ENCODE data around the gene LSAMP. TPM values are rescaled to one million over a fixed set of nuclear protein-coding genes. Genes with fewer than 3 reads are reported as not detected.
A peak's percentile ranks its signal among the peaks of the same experiment; 100 is the strongest.

LSAMP gene
- total RNA-seq, 6 donors from 2014 or later, result 7.1 to 28.1 (median 13.4) TPM

DNA sequence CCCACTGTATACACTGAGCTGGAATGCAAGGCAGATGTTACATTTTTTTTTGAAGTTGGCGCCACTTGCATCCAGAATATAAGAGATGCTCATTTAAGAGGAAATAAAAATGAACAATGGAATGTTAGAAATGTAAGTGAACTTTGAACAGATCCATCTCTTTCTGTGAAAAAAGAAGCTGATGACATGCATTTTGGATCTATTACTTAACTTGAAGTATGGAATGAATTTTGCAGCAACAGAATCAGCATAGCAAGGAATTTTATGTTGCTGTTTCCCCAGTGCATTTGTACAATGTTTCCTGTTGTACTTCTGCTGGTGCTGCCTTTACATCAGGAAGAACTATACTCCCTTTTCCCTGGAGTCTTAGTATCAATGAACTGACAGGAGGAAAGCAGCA lies 178.2 kb downstream of the LSAMP start:
- 95 to 96% methylated on average over 1 of the region's 1 CpG for WGBS, 2 donors
- H3K4me1 ChIP-seq, result no peaks in the 10 kb centered on the region
- no peaks in the 10 kb centered on the region for H3K36me3 ChIP-seq

GRCh38 chr3:116265976-116266584 lies 179.2 kb downstream of the LSAMP start:
- DNase-seq (no peak), ATAC-seq (ENCODE audit: low FRiP score in 2 of 2) (no peak)
- Histone ChIP-seq H3K27me3 (no peaks in the 10 kb centered on the region), H3K4me3 (no peak overlapping the region), H3K9me3 (no peaks in the 10 kb centered on the region), H3K36me3 (no peaks in the 10 kb centered on the region), H3K27ac (no peak overlapping the region), H3K4me1 (no peaks in the 10 kb centered on the region)
- no peak for TF ChIP-seq POLR2AphosphoS5 (IDR thresholded peaks at IDR 0.05)
- TF ChIP-seq EP300 (IDR thresholded peaks at IDR 0.05), result no peak
- no peak for TF ChIP-seq CTCF (IDR thresholded peaks at IDR 0.05)
- no peak for TF ChIP-seq POLR2A (IDR thresholded peaks at IDR 0.05)
- 81% methylated on average over 1 of the region's 1 CpG for WGBS, 2 donors

More for the DNA sequence above, 178.2 kb downstream of the LSAMP start:
- Histone ChIP-seq H3K4me3 (no peak overlapping the region), H3K27ac (no peak overlapping the region), H3K9me3 (no peaks in the 10 kb centered on the region), H3K27me3 (no peaks in the 10 kb centered on the region)
- TF ChIP-seq POLR2AphosphoS5 (IDR thresholded peaks at IDR 0.05) (no peak), POLR2A (IDR thresholded peaks at IDR 0.05) (no peak), CTCF (IDR thresholded peaks at IDR 0.05) (no peak), EP300 (IDR thresholded peaks at IDR 0.05) (no peak)
- ATAC-seq (ENCODE audit: low FRiP score in 2 of 2) (no peak), DNase-seq (no peak)

DNA sequence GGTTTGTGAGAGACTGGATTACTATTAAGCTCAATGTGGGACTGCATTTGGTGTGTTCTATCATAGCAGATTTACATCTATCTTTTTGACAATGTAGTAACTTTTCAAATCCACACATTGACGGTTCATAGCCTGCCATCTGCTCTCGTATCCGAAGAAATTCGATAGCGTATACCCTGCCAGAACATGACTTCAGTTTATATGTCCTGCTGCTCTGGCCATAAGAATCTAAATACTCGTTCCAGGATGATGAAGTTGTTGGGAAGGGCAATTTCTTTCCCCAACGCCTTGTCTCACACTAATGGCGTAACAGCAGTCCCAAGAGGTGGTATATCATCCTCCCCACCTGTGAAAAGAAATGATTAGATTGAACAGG lies 180.0 kb downstream of the LSAMP start:
- 78 to 83% methylated on average over 8 of the region's 8 CpGs for WGBS, 2 donors
- H3K27me3 ChIP-seq, result no peaks in the 10 kb centered on the region
- H3K9me3 ChIP-seq, result no peaks in the 10 kb centered on the region
- no peak overlapping the region for H3K4me3 ChIP-seq
- H3K4me1 ChIP-seq, result no peaks in the 10 kb centered on the region
- no peaks in the 10 kb centered on the region for H3K36me3 ChIP-seq
- no peak for ATAC-seq (ENCODE audit: low FRiP score in 2 of 2)
- no peak for TF ChIP-seq EP300 (IDR thresholded peaks at IDR 0.05)
- no peak for TF ChIP-seq POLR2A (IDR thresholded peaks at IDR 0.05)
- H3K27ac ChIP-seq, result no peak overlapping the region
- no peak for DNase-seq

- no peak for TF ChIP-seq EP300 (IDR thresholded peaks at IDR 0.05)
- TF ChIP-seq POLR2A (IDR thresholded peaks at IDR 0.05), result no peak
- TF ChIP-seq CTCF (IDR thresholded peaks at IDR 0.05), result no peak
- TF ChIP-seq POLR2AphosphoS5 (IDR thresholded peaks at IDR 0.05), result no peak
- peak in 1 of 2 donors; percentile 25 for ATAC-seq (ENCODE audit: low FRiP score in 2 of 2)
- Histone ChIP-seq H3K4me1 (no peaks in the 10 kb centered on the region), H3K27me3 (no peaks in the 10 kb centered on the region), H3K27ac (no peak overlapping the region), H3K9me3 (no peaks in the 10 kb centered on the region), H3K36me3 (no peaks in the 10 kb centered on the region), H3K4me3 (no peak overlapping the region)
- DNase-seq, result no peak
- 65 to 71% methylated on average over 4 of the region's 4 CpGs for WGBS, 2 donors
These were observed 180.6 kb downstream of the LSAMP start for GRCh38 chr3:116264546-116265319.

GRCh38 chr3:116263842-116264545 lies 181.3 kb downstream of the LSAMP start:
- Histone ChIP-seq H3K4me1 (no peaks in the 10 kb centered on the region), H3K9me3 (no peaks in the 10 kb centered on the region), H3K4me3 (no peak overlapping the region), H3K27ac (no peak overlapping the region), H3K27me3 (no peaks in the 10 kb centered on the region), H3K36me3 (no peaks in the 10 kb centered on the region)
- 57 to 86% methylated on average over 5 of the region's 5 CpGs for WGBS, 2 donors
- peak in 1 of 2 donors; percentile 75 for ATAC-seq (ENCODE audit: low FRiP score in 2 of 2)
- no peak for DNase-seq
- no peak for TF ChIP-seq POLR2AphosphoS5 (IDR thresholded peaks at IDR 0.05)
- no peak for TF ChIP-seq EP300 (IDR thresholded peaks at IDR 0.05)
- TF ChIP-seq CTCF (IDR thresholded peaks at IDR 0.05), result no peak
- no peak for TF ChIP-seq POLR2A (IDR thresholded peaks at IDR 0.05)
